ENCODE measurements around the gene GATAD2A.
"Not testable (repeated sequence)": the region's sequence is repeated elsewhere in the genome, so short reads cannot be mapped to it uniquely, and the experiment has no call there.

GRCh38 chr19:19394333-19394732 lies 11.1 kb upstream of the GATAD2A start:
- TF ChIP-seq RFX5 (IDR thresholded peaks at IDR 0.05; ENCODE audit: borderline replicate concordance, low read depth, low read length); POLR2A (IDR thresholded peaks at IDR 0.05; ENCODE audit: control extremely low read depth in 1 of 2, low read depth in 2 of 2, low read length in 2 of 2); CTCF (IDR thresholded peaks at IDR 0.05; ENCODE audit: control extremely low read depth in 1 of 3, insufficient read depth in 1 of 3, low read depth in 1 of 3, low read length in 3 of 3); SP4 (IDR thresholded peaks at IDR 0.05; ENCODE audit: low read length); EP300 (IDR thresholded peaks at IDR 0.05; ENCODE audit: borderline replicate concordance in 1 of 2, low read depth in 2 of 2, low read length in 2 of 2); SIN3A (conservative IDR thresholded peaks at IDR 0.05 in 1 of 2, IDR thresholded peaks at IDR 0.05 in 1 of 2; ENCODE audit: low read depth in 1 of 2, low read length in 2 of 2); KDM1A (IDR thresholded peaks at IDR 0.05; ENCODE audit: borderline replicate concordance, low read length); EZH2 (IDR thresholded peaks at IDR 0.05; ENCODE audit: low read depth, low read length, severe bottlenecking); TAF7 (optimal IDR thresholded peaks at IDR 0.05; ENCODE audit: borderline replicate concordance, low read depth, low read length): not testable (repeated sequence)

All from H1 (cell line).